ENCODE measurements around the gene DHRSX.

DNA sequence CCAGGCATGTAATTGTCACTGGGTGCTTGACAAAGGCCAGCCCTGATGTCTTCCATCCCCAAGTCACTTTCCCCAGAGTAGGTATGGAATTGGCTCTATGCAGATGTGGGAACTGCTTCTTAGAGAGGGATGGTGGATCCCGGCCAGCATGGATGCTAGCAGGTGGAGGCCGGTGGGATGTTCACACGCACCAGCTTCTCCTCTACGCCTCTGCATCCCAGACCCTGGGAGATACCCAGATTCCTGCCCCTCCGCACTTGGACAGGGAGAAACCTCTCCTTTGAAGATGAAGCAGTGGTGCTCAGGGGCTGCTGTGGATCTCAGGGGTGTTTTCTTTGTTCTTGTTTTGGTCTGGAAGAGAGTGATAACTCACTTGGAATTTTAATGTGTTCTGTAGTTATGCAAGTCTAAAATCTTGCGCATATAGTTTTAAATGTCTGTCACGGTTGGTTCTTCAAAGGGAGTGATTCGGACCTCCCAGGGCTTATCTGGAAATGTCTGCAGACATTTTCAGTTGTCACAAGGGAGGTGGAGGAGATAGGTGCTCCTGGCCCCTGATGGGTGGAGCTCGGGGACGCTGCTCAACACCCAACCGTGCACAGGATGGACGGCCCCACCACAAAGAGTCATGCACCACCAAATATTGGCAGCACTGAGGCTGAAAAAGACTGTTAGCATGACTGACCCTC is 308.0 kb downstream of the DHRSX start:
- TF ChIP-seq, protein P1, sequence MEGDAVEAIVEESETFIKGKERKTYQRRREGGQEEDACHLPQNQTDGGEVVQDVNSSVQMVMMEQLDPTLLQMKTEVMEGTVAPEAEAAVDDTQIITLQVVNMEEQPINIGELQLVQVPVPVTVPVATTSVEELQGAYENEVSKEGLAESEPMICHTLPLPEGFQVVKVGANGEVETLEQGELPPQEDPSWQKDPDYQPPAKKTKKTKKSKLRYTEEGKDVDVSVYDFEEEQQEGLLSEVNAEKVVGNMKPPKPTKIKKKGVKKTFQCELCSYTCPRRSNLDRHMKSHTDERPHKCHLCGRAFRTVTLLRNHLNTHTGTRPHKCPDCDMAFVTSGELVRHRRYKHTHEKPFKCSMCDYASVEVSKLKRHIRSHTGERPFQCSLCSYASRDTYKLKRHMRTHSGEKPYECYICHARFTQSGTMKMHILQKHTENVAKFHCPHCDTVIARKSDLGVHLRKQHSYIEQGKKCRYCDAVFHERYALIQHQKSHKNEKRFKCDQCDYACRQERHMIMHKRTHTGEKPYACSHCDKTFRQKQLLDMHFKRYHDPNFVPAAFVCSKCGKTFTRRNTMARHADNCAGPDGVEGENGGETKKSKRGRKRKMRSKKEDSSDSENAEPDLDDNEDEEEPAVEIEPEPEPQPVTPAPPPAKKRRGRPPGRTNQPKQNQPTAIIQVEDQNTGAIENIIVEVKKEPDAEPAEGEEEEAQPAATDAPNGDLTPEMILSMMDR (IDR thresholded peaks at IDR 0.05), result no peak
- no peak for TF ChIP-seq POLR2A (IDR thresholded peaks at IDR 0.05)
